Activated CD4-positive, alpha-beta T cell treated with anti-CD3 and anti-CD28 coated beads, Interleukin-2, amount 10 ng/mL, durations not matched to agents 24 days and 14 days (primary cell): Measurements from ENCODE around the gene ZNF620. TPM values are rescaled to one million over a fixed set of nuclear protein-coding genes. Genes with fewer than 3 reads are reported as not detected.

Source experiments
- total RNA-seq: library from RNA; stranded (reverse); gene quantifications from 2 replicates; pipeline ENCODE4 v1.2.3, GENCODE V29; 2022

ZNF620 gene
- total RNA-seq, 1 donor from 2014 or later = 5.6 TPM

Other genes starting within 250 kb of the ZNF620 start
- gene EIF1B, start 196.3 kb upstream of the ZNF620 start, total RNA-seq = 46.1 and 47.7 TPM in 2 replicates
- not detected in 2 replicates for gene ENTPD3, start 118.9 kb upstream of the ZNF620 start, total RNA-seq
- gene RPL14, start 48.7 kb upstream of the ZNF620 start, total RNA-seq = 2,598 and 2,688 TPM in 2 replicates
- gene ZNF619, start 28.9 kb upstream of the ZNF620 start, total RNA-seq = 6.1 and 8.4 TPM in 2 replicates
- 18.6 and 19.2 TPM in 2 replicates for gene ZNF621, start 18.9 kb downstream of the ZNF620 start, total RNA-seq